Measurements from ENCODE around the gene OR10S1.

GRCh38 chr11:124026498-124026897, 48.9 kb upstream of the OR10S1 start, which contains the start of gene OR10G8:
- TF ChIP-seq EZH2 (IDR thresholded peaks at IDR 0.05; ENCODE audit: borderline replicate concordance, low read length), result no peak
- TF ChIP-seq, protein P1, sequence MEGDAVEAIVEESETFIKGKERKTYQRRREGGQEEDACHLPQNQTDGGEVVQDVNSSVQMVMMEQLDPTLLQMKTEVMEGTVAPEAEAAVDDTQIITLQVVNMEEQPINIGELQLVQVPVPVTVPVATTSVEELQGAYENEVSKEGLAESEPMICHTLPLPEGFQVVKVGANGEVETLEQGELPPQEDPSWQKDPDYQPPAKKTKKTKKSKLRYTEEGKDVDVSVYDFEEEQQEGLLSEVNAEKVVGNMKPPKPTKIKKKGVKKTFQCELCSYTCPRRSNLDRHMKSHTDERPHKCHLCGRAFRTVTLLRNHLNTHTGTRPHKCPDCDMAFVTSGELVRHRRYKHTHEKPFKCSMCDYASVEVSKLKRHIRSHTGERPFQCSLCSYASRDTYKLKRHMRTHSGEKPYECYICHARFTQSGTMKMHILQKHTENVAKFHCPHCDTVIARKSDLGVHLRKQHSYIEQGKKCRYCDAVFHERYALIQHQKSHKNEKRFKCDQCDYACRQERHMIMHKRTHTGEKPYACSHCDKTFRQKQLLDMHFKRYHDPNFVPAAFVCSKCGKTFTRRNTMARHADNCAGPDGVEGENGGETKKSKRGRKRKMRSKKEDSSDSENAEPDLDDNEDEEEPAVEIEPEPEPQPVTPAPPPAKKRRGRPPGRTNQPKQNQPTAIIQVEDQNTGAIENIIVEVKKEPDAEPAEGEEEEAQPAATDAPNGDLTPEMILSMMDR (IDR thresholded peaks at IDR 0.05; ENCODE audit: low read length), result no peak
